ENCODE data around the gene TMEM131.

DNA sequence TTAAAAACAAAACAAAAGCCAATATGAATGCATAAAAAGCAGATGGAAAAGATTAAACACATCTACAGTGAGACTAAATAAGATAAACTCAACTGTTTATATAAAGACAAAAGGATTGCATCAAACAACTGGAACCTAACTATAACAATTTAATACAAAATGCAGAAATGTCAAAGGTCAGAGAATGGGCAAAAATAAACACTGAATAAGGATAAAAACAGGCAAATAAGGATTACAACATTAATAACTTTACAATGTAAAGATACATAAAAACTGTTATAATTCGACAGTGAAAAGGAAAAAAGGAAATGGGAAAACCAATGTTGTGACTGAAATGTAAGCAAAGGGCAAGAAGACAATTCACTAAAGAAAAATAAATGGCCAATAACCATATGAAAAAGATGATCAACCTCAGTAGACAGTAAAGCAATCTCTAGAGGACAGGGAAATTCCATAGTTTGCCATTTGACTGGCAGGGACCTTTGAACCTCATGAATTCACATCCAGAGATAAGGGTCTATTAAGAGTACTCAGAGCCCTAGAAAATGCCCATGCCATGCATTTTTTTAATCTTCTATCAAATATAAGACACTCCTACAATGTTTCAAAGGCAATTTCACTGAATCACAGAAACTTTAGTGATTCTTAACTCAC is 83.7 kb downstream of the TMEM131 start:
- TF ChIP-seq TCF7L2 (IDR thresholded peaks at IDR 0.05; ENCODE audit: borderline replicate concordance, low read depth, low read length) (no peak), ZBTB26 (tag by site-specific recombination; optimal IDR thresholded peaks at IDR 0.05) (no peak), ZNF184 (tag by site-specific recombination; IDR thresholded peaks at IDR 0.05) (no peak), ZNF26 (tag by site-specific recombination; IDR thresholded peaks at IDR 0.05) (no peak), KLF16 (tag by site-specific recombination; IDR thresholded peaks at IDR 0.05) (no peak)
- TF ChIP-seq, protein P1, sequence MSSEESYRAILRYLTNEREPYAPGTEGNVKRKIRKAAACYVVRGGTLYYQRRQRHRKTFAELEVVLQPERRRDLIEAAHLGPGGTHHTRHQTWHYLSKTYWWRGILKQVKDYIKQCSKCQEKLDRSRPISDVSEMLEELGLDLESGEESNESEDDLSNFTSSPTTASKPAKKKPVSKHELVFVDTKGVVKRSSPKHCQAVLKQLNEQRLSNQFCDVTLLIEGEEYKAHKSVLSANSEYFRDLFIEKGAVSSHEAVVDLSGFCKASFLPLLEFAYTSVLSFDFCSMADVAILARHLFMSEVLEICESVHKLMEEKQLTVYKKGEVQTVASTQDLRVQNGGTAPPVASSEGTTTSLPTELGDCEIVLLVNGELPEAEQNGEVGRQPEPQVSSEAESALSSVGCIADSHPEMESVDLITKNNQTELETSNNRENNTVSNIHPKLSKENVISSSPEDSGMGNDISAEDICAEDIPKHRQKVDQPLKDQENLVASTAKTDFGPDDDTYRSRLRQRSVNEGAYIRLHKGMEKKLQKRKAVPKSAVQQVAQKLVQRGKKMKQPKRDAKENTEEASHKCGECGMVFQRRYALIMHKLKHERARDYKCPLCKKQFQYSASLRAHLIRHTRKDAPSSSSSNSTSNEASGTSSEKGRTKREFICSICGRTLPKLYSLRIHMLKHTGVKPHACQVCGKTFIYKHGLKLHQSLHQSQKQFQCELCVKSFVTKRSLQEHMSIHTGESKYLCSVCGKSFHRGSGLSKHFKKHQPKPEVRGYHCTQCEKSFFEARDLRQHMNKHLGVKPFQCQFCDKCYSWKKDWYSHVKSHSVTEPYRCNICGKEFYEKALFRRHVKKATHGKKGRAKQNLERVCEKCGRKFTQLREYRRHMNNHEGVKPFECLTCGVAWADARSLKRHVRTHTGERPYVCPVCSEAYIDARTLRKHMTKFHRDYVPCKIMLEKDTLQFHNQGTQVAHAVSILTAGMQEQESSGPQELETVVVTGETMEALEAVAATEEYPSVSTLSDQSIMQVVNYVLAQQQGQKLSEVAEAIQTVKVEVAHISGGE (tag by site-specific recombination; conservative IDR thresholded peaks at IDR 0.05; ENCODE audit: low read depth) = no peak

All from HEK293 (cell line).